Measurements from ENCODE around the gene CLEC19A.

CLEC19A gene

DNA sequence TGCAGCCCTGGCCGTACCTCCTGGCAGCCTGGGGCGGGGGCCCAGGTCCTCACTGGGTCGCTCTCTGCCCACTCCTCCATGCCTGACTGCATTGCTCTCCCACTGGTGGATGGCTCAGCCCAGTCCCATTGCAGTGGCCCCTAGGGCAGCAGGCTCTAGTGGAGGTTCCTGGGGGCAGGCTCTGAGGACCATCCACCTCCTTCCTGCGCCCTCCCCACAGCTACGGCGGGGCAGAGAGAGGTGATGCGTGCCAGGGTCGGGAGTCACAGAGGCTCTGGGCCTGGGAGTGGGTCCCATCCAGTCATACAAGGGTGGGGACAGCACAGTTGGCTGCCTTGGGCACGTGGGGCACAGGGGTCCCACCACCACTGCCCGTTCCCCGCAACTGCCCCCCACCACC lies 44.0 kb upstream of the CLEC19A start:
- no peak for ATAC-seq
- TF ChIP-seq ZNF565 (CRISPR knock-in tag; conservative IDR thresholded peaks at IDR 0.05; ENCODE audit: low read depth) (no peak), BACH2 (CRISPR knock-in tag; IDR thresholded peaks at IDR 0.05; ENCODE audit: borderline replicate concordance) (no peak), ZNF8 (CRISPR knock-in tag; IDR thresholded peaks at IDR 0.05) (no peak), ZFP30 (CRISPR knock-in tag; IDR thresholded peaks at IDR 0.05) (no peak), TOX (CRISPR knock-in tag; IDR thresholded peaks at IDR 0.05; ENCODE audit: borderline replicate concordance) (no peak), GLIS3 (CRISPR knock-in tag; IDR thresholded peaks at IDR 0.05) (no peak), ZFP3 (CRISPR knock-in tag; IDR thresholded peaks at IDR 0.05) (no peak), ISL1 (CRISPR knock-in tag; IDR thresholded peaks at IDR 0.05) (no peak), OSR1 (CRISPR knock-in tag; IDR thresholded peaks at IDR 0.05) (no peak), ZC3H10 (CRISPR knock-in tag; IDR thresholded peaks at IDR 0.05) (no peak), SNAI2 (CRISPR knock-in tag; IDR thresholded peaks at IDR 0.05) (no peak), RARB (CRISPR knock-in tag; IDR thresholded peaks at IDR 0.05) (no peak)
- TF ChIP-seq, protein P1, sequence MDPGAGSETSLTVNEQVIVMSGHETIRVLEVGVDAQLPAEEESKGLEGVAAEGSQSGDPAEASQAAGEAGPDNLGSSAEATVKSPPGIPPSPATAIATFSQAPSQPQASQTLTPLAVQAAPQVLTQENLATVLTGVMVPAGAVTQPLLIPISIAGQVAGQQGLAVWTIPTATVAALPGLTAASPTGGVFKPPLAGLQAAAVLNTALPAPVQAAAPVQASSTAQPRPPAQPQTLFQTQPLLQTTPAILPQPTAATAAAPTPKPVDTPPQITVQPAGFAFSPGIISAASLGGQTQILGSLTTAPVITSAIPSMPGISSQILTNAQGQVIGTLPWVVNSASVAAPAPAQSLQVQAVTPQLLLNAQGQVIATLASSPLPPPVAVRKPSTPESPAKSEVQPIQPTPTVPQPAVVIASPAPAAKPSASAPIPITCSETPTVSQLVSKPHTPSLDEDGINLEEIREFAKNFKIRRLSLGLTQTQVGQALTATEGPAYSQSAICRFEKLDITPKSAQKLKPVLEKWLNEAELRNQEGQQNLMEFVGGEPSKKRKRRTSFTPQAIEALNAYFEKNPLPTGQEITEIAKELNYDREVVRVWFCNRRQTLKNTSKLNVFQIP (CRISPR knock-in tag; IDR thresholded peaks at IDR 0.05; ENCODE audit: borderline replicate concordance, low read depth) = no peak
- TF ChIP-seq, protein P2, sequence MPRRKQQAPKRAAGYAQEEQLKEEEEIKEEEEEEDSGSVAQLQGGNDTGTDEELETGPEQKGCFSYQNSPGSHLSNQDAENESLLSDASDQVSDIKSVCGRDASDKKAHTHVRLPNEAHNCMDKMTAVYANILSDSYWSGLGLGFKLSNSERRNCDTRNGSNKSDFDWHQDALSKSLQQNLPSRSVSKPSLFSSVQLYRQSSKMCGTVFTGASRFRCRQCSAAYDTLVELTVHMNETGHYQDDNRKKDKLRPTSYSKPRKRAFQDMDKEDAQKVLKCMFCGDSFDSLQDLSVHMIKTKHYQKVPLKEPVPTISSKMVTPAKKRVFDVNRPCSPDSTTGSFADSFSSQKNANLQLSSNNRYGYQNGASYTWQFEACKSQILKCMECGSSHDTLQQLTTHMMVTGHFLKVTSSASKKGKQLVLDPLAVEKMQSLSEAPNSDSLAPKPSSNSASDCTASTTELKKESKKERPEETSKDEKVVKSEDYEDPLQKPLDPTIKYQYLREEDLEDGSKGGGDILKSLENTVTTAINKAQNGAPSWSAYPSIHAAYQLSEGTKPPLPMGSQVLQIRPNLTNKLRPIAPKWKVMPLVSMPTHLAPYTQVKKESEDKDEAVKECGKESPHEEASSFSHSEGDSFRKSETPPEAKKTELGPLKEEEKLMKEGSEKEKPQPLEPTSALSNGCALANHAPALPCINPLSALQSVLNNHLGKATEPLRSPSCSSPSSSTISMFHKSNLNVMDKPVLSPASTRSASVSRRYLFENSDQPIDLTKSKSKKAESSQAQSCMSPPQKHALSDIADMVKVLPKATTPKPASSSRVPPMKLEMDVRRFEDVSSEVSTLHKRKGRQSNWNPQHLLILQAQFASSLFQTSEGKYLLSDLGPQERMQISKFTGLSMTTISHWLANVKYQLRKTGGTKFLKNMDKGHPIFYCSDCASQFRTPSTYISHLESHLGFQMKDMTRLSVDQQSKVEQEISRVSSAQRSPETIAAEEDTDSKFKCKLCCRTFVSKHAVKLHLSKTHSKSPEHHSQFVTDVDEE (CRISPR knock-in tag; IDR thresholded peaks at IDR 0.05) = no peak

DNA sequence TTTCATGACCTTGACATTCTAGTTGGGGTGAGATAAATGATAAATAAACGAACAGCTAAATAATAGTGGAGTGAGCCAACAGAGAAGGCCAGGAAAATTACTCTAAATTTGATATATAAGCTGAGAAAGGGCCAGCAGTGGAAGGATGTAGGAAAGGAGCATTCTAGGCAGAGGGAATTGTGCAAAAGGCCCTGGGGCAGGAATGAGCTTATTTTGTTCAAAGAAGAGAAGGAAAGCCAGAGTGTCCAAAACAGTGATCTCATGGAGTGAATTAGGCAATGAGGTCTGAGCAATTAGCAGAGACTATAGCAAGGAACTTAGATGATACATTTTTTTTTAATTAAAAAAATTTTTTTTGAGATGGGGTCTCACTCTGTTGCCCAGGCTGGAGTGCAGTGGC lies 43.3 kb upstream of the CLEC19A start:
- ATAC-seq = no peak
- TF ChIP-seq ISL1 (CRISPR knock-in tag; IDR thresholded peaks at IDR 0.05) (no peak), RARB (CRISPR knock-in tag; IDR thresholded peaks at IDR 0.05) (no peak), ESRRG (CRISPR knock-in tag; IDR thresholded peaks at IDR 0.05) (no peak), TCF4 (CRISPR knock-in tag; IDR thresholded peaks at IDR 0.05; ENCODE audit: borderline replicate concordance) (no peak), CSDC2 (CRISPR knock-in tag; IDR thresholded peaks at IDR 0.05) (no peak), ZNF70 (CRISPR knock-in tag; IDR thresholded peaks at IDR 0.05) (no peak), ZNF8 (CRISPR knock-in tag; IDR thresholded peaks at IDR 0.05) (no peak), ARNTL (CRISPR knock-in tag; IDR thresholded peaks at IDR 0.05; ENCODE audit: borderline replicate concordance, low read depth) (no peak), ZFP30 (CRISPR knock-in tag; IDR thresholded peaks at IDR 0.05) (no peak), ZC3H10 (CRISPR knock-in tag; IDR thresholded peaks at IDR 0.05) (no peak), PPARA (CRISPR knock-in tag; IDR thresholded peaks at IDR 0.05; ENCODE audit: borderline replicate concordance) (no peak), SNAI2 (CRISPR knock-in tag; IDR thresholded peaks at IDR 0.05) (no peak)
- TF ChIP-seq, protein P3, sequence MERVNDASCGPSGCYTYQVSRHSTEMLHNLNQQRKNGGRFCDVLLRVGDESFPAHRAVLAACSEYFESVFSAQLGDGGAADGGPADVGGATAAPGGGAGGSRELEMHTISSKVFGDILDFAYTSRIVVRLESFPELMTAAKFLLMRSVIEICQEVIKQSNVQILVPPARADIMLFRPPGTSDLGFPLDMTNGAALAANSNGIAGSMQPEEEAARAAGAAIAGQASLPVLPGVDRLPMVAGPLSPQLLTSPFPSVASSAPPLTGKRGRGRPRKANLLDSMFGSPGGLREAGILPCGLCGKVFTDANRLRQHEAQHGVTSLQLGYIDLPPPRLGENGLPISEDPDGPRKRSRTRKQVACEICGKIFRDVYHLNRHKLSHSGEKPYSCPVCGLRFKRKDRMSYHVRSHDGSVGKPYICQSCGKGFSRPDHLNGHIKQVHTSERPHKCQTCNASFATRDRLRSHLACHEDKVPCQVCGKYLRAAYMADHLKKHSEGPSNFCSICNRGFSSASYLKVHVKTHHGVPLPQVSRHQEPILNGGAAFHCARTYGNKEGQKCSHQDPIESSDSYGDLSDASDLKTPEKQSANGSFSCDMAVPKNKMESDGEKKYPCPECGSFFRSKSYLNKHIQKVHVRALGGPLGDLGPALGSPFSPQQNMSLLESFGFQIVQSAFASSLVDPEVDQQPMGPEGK (CRISPR knock-in tag; IDR thresholded peaks at IDR 0.05; ENCODE audit: borderline replicate concordance) = no peak
- TF ChIP-seq, protein P4, sequence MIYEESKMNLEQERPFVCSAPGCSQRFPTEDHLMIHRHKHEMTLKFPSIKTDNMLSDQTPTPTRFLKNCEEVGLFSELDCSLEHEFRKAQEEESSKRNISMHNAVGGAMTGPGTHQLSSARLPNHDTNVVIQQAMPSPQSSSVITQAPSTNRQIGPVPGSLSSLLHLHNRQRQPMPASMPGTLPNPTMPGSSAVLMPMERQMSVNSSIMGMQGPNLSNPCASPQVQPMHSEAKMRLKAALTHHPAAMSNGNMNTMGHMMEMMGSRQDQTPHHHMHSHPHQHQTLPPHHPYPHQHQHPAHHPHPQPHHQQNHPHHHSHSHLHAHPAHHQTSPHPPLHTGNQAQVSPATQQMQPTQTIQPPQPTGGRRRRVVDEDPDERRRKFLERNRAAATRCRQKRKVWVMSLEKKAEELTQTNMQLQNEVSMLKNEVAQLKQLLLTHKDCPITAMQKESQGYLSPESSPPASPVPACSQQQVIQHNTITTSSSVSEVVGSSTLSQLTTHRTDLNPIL (CRISPR knock-in tag; IDR thresholded peaks at IDR 0.05; ENCODE audit: low read depth) = no peak
- TF ChIP-seq, protein P5, sequence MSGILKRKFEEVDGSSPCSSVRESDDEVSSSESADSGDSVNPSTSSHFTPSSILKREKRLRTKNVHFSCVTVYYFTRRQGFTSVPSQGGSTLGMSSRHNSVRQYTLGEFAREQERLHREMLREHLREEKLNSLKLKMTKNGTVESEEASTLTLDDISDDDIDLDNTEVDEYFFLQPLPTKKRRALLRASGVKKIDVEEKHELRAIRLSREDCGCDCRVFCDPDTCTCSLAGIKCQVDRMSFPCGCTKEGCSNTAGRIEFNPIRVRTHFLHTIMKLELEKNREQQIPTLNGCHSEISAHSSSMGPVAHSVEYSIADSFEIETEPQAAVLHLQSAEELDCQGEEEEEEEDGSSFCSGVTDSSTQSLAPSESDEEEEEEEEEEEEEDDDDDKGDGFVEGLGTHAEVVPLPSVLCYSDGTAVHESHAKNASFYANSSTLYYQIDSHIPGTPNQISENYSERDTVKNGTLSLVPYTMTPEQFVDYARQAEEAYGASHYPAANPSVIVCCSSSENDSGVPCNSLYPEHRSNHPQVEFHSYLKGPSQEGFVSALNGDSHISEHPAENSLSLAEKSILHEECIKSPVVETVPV (CRISPR knock-in tag; IDR thresholded peaks at IDR 0.05) = no peak

Data from SK-N-SH treated with all-trans-retinoic acid at 6 μM for 48 hours (cell line).